ENCODE measurements around the gene SCAPER. TPM values are rescaled to one million over a fixed set of nuclear protein-coding genes. Genes with fewer than 3 reads are reported as not detected.

SCAPER gene
- total RNA-seq, 1 experiment from 2014 or later: 6.2 TPM

GRCh38 chr15:76341366-76342057 lies 563.6 kb downstream of the SCAPER start:
- no peak for DNase-seq (ENCODE audit: low read depth)

- DNase-seq (ENCODE audit: low read depth): no peak
Measured at GRCh38 chr15:76340803-76341365, 564.3 kb downstream of the SCAPER start.

- DNase-seq (ENCODE audit: low read depth): no peak
Measured at GRCh38 chr15:76340198-76340802, 564.8 kb downstream of the SCAPER start.

- DNase-seq (ENCODE audit: low read depth): no peak
Measured at GRCh38 chr15:76339305-76340197, 565.6 kb downstream of the SCAPER start.

GRCh38 chr15:76338486-76339304 lies 566.4 kb downstream of the SCAPER start:
- DNase-seq (ENCODE audit: low read depth): no peak

- no peak for DNase-seq (ENCODE audit: low read depth)
Measured at GRCh38 chr15:76337696-76338485, 567.2 kb downstream of the SCAPER start.

- no peak for DNase-seq (ENCODE audit: low read depth)
Measured at GRCh38 chr15:76337059-76337695, 568.0 kb downstream of the SCAPER start.

- DNase-seq (ENCODE audit: low read depth): peak; percentile 87
Measured at GRCh38 chr15:76336254-76337058, 568.7 kb downstream of the SCAPER start, which contains the start of gene ISL2. Gene ISL2 (plus strand): TSS chr15:76336773. CDS start chr15:76336884, 111 bp downstream.

- no peak for DNase-seq (ENCODE audit: low read depth)
Measured at GRCh38 chr15:76335307-76336253, 569.6 kb downstream of the SCAPER start.

- no peak for DNase-seq (ENCODE audit: low read depth)
Measured at GRCh38 chr15:76334438-76335306, 570.5 kb downstream of the SCAPER start.

GRCh38 chr15:76333720-76334437 lies 571.3 kb downstream of the SCAPER start:
- DNase-seq (ENCODE audit: low read depth): no peak

GRCh38 chr15:76333309-76333708 lies 571.8 kb downstream of the SCAPER start:
- no peak for DNase-seq (ENCODE audit: low read depth)

GRCh38 chr15:76332796-76333195 lies 572.3 kb downstream of the SCAPER start:
- no peak for DNase-seq (ENCODE audit: low read depth)

- DNase-seq (ENCODE audit: low read depth): peak; percentile 46
Measured at GRCh38 chr15:76330080-76330680, 575.0 kb downstream of the SCAPER start.

- peak; percentile 62 for DNase-seq (ENCODE audit: low read depth)
Measured at GRCh38 chr15:76328958-76329357, 576.2 kb downstream of the SCAPER start.

Measured in HT1080 (cell line).